T47D (cell line): ENCODE measurements around the gene MYO1C.
A peak's percentile ranks its signal among the peaks of the same experiment; 100 is the strongest.

Source experiments
- DNase-seq, 2 experiments: peaks; one replicate each; pipeline versions ENCODE4 v3.0.0 to v3.0.0-alpha.2; 2011 to 2012; ENCODE audit warnings: low read depth in 1 of 2, low spot score in 1 of 2
- JUND ChIP-seq: IDR thresholded peaks from 2 replicates; pipeline ENCODE4 v1.6.1; 2012; ENCODE audit warnings: low read depth
- in situ Hi-C: cut with HindIII; loops from 2 replicates; pipeline ENCODE4 v1.10.0; 2016; ENCODE audit warnings: low sequenced_read_pairs, low pct_unique_long_range_greater_than_20kb

The MYO1C gene

DNA sequence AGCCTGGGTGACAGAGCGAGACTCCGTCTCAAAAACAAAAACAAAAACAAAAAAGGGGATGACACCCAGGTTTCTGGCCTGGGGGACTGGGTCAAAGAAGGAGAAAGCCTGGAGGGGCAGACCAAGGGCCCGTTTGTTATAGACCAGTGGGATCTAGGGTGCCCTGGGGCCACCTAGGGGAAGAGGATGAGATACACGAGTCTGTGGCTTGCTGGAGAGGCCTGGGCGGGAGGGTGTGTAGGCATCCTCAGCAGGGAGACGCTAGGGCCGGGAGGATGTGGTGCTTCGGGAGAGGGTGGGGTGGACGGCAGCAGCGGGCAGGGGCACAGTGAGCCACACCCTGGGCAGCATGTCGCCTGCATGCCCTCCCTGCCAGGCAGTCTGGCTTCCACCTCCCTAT is 19.3 kb downstream of the MYO1C start:
- in situ Hi-C loops: no loop called here
- no peak for TF ChIP-seq JUND
- DNase-seq: no peak

DNA sequence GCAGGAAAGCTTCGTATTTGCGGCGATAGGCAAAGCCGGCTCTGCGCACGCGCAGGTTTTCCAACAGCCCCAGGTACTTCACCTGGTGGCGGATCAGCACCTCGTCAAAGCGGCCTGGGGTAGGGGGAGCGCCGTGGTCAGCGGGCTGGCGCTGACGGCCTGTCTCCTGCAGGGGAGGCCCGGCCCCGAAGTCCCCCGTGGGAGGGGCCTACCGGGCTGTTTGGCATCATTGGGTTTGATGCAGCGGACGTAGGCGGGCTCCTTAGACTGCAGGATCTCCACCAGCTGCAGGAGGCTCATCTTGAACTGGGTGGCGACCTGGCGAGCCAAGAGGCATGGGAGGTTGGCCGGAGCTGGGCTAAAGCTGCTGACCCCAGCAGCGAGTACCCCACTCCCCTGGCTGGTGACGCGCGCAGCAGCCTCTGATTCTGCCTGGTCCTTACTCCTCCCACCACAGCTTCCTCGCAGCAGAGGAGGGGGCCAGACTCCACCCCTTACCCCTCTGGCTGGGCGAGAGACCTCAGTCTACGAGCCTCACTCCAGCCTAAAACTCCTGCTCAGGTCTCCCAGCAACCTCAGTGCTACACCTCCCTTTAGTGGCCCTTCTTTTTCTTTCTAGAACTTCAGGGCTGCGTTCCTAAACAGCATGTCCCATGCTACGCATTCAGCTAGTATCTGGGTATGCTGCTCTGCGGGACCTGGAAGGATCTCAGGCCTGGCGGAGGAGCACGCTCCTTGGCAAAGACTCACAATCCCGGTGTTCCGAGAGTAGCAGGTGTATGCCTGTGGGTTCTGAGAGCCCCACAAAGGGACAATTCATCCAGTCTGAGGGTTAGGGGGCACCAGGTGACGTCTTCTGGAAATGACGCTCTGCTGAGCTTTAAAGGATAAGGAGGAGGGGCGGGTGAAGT is 20.3 kb downstream of the MYO1C start:
- no peak for TF ChIP-seq JUND
- in situ Hi-C loops: no loop called here
- DNase-seq: no peak

DNA sequence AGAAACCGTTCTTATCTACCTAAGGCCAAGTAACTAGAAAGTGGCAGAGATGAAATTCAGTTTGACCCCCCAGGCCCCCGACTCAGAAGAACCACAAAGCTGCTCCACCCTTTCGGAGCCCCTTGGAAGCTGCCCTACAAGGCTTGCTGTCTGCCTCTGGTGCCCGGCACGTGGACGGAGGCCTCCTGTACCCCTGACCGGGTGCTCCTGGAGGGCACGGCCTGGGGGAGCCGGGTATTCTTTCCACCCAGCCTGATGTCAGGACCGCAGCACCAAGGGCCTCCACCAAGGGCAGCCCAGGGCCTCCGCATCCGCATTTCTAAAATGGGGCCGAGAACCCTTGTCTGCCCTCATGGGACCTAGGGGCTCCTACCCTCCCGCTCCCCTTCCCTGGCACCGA is 21.0 kb downstream of the MYO1C start:
- in situ Hi-C loops: no loop called here
- DNase-seq: no peak
- TF ChIP-seq JUND: no peak

DNA sequence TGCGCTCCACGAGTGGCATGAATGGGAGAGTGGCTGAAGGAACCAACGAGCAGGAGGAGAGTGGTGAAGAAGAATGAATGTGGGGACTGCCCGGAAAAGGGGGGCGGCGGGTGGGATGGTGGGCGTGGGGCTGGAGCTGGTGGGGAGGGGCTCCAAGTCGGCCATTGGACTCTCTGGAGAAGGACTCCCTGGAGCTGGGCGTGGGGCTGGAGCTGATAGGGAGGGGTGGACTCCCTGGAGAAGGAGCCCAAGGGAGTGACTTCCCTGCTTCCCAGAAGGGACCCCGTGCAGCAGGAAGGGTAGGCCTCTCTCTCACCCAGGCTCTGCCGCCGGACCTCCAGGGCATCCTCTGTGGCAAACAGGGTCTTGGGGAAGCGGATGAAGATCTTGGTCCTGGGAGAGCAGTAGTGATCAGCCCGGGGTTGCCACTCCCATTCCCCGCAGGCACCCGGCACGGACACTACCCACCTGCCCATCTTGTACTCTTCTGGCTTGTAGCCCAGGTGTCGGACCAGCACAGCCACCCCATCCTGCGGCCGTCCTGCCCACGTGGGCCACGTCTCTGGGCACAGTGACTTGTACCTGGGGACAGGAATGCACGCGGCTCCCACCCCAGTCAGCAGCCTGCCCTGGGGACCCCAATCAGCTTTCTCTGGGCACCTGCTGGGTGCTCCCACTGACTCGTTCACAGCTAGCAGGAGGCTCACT is 21.6 kb downstream of the MYO1C start:
- in situ Hi-C loops: no loop called here
- DNase-seq: no peak
- TF ChIP-seq JUND: no peak

DNA sequence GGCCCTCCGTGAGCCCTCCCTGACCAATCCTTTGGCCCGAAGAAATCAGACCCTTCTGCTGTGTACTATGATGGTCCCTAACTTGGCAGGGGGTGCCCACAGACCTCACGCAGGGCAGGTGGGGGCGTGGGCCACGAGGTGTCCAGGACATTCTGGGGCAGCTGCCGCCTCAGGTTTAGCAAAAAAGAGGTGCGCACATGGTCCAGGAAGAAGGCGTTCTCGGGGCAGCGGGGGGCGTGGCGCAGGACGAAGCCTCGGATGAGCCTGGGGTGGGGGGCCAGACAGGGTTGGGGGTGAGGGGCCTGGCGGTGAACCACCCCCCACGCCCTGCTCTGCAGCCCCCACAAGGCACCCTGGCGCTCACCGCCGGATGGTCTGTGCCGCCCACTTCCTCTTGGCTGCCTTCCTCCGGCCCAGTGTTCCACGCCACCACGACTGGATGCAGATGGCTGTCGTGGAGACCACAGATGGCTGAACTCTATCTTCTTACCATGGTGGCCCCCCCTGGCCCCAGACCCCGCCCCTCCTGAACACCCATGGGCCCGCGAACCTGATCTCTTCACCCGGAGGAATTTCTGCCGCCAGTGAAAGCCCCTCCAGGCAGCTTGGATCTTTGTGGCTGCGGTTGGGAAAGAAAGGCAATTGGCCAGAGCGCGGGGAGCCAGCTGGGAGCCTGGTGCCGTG is 22.3 kb downstream of the MYO1C start:
- TF ChIP-seq JUND: no peak
- in situ Hi-C loops: no loop called here
- no peak for DNase-seq

DNA sequence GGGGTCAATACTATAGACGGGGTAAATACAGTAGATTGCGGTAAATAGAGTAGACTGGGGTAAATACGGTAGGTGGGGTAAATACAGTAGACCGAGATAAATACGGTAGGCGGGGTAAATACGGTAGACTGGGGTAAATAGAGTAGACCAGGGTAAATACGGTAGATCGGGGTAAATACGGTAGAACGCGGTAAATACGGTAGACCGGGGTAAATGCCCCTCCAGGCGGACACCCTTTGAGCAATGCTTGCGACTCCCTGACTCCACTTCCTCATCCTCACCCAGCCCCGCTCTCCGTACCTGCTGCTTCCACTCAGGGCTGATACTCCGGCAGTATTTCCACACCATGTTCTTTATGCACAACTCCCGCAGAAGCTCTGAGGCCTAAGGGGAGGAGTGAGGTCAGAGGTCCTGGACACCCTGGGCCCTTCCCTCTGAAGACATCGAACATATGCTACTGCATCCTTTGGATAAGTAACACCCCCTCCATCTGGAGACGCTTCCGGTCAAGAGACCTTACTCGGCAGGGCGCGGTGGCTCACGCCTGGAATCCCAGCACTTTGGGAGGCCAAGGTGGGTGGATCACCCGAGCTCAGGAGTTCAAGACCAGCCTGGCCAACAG is 23.1 kb downstream of the MYO1C start:
- no peak for TF ChIP-seq JUND
- in situ Hi-C loops: no loop called here
- DNase-seq: peak in 1 of 2 experiments; percentile 65

DNA sequence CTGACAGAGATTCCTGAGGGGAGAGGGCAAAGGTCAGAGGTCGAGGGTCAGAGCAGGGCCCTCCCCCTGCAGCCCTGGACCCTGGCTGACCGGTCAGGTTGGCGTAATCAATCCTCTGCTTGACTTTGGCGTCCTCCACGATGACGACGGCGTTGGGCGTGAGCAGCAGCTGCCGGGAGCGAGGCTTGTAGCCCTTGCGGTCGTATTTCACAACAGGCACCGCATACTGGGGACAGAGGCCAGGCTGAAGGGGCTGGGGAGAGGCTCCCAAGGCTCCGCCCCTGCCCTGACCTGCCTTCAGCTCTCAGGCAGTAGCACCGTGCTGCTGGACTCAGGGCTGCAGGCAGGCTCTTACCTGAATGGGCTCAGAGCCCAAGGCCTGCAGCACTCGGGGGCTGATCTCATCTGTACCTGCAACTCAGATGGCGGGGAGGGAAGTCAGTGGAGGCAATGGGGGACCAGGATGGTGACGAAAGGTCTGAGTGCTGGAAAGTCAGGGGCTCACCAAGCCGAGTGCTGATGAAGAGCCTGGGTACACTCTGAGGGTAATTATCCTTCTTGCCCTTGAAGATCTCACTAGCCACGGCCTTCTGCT is 24.5 kb downstream of the MYO1C start:
- TF ChIP-seq JUND: no peak
- no peak for DNase-seq
- in situ Hi-C loops: no loop called here

DNA sequence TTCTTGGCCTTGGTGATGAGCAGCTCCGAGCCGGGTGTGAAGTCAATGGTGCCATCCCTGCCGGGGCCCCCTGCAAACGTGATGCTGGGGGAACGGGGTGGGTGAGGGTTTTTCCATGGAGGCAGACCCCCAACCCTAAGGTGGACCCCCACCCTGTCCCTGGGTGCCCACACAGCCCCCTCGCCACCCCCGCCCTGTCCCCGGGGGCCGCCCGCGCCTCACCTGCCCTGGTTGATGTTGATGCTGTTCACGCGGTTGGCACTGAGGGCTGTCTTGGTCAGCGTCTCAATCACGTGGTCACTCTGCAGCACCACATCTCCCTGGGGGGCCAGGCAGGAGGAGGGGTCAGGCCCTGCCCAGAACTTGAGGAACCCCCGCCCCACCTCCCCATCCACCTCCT is 25.2 kb downstream of the MYO1C start:
- no peak for DNase-seq
- TF ChIP-seq JUND: no peak
- in situ Hi-C loops: no loop called here

DNA sequence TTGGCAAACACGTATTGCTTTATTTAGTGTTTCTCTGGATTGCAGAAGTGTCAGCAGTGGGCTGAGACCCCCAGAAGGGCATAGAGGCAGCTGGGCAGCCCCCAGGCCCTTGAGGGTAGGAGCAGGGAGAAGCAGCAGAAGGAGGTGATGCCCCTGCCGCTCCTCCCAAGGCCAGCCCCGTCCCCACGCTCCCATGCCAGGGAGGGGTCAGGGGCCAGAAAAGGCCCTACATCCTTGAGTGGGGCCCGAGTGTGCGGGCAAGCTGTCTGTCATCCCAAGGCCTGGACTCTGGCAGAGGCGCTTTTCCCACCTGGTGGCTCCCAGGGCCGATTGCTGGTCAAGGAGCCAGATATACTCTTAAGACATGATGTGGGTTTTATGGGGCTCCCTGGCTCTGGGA is 28.3 kb downstream of the MYO1C start:
- no peak for TF ChIP-seq JUND
- in situ Hi-C loops: no loop called here
- DNase-seq: no peak

DNA sequence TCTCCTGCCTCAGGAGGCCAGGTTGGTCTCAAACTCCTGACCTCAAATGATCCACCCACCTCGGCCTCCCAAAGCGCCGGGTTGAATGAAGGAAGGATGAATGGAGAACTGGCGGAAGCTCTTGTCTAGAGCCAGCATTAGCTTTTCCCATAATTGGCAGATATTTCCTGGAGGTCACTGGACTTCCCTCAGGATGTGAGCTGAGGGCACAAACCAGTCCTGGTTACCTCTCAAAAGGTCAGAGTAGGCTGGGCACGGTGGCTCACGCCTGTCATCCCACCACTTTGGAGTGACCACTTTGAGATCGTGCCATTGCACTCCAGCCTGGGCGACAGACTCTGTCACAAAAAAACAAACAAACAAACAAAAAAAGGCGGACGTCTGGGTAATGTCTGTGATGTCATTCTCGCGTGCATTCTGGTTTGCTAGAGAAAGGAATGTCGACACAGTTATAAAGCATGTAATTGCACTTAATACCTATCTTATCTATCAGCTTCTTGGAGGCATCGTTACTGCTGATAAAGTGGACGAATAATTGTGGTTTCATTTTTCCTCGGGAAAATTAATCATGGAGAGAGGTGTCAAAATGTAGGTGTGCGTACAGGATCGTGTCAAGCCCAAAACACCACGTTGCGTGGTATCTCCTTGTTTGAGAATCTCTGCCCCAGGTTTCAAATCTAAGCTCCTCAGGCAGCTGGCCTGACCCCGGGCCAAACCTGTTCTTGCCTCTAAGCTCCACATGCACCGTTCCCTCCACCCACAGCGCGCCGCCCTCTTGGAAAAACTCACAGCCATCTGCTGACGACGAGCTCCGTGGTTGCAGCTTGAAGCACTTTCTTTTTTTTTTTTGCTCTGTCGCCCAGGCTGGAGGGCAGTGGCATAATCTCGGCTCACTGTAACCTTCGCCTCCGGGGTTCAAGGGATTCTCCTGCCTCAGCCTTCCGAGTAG is 30.0 kb downstream of the MYO1C start:
- DNase-seq: no peak
- no peak for TF ChIP-seq JUND
- in situ Hi-C loops: no loop called here

DNA sequence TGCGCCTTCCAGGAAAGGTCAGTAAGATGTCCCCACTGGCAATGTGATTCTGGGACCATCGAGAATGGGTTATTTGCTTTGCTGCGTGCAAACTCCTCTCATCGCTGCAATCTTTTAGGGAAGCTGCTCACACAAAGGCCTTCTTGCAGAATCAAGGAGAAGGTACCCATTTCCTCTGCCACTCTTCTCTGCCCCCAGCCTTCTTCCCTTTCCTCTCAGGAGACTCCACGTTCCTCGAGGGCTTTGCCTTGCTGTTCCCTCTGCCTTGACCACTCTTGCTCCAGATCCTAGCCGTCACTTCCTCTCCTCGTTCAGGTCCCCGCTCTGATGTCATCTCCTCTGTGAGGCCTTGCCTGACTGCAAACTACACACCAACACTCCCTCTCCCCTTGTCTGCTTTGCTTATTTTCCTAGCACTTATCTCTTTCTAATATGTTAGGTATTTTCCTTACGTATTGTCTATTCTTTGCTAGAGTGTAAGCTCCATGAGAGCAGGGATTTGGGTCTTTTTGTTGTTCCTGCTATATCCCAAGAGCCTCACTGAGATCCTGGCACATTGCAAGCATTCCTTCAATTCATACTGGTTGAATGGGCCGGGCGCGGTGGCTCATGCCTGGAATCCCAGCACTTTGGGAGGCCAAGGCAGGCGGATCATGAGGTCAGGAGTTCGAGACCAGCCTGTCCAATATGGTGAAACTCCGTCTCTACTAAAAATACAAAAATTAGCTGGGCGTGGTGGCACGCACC is 31.1 kb downstream of the MYO1C start:
- DNase-seq: no peak
- in situ Hi-C loops: no loop called here
- TF ChIP-seq JUND: no peak
